Measurements from ENCODE around the gene NAT9.

The NAT9 gene

GRCh38 chr17:74776990-74777389 lies 845 bp upstream of the NAT9 start:
- H3K36me3 ChIP-seq (ENCODE audit: insufficient read depth, low read length): peaks cover 21% of the 10 kb centered on the region
- no peaks in the 10 kb centered on the region for H3K9me3 ChIP-seq (ENCODE audit: low read length)
- H3K27me3 ChIP-seq (ENCODE audit: control insufficient read depth in 1 of 2, insufficient read depth in 2 of 2, low read length in 2 of 2): no peaks in the 10 kb centered on the region
- peaks cover 17% of the 10 kb centered on the region for H3K4me1 ChIP-seq (ENCODE audit: insufficient read depth, low read length)
- peak overlapping the region; percentile 72 to 92 for H3K4me3 ChIP-seq (ENCODE audit: low read depth in 1 of 2, low read length in 2 of 2)
- H3K27ac ChIP-seq (ENCODE audit: low read depth, low read length): peak overlapping the region; percentile 32
- H3K9ac ChIP-seq (ENCODE audit: low read length): peak overlapping the region; percentile 61

GRCh38 chr17:74775409-74776043 lies 619 bp downstream of the NAT9 start:
- peak overlapping the region; percentile 75 for H3K9ac ChIP-seq (ENCODE audit: low read length)
- peaks cover 34% of the 10 kb centered on the region for H3K36me3 ChIP-seq (ENCODE audit: insufficient read depth, low read length)
- peak overlapping the region; percentile 72 to 92 for H3K4me3 ChIP-seq (ENCODE audit: low read depth in 1 of 2, low read length in 2 of 2)
- H3K9me3 ChIP-seq (ENCODE audit: low read length): no peaks in the 10 kb centered on the region
- no peaks in the 10 kb centered on the region for H3K27me3 ChIP-seq (ENCODE audit: control insufficient read depth in 1 of 2, insufficient read depth in 2 of 2, low read length in 2 of 2)
- peak overlapping the region; percentile 8 for H3K27ac ChIP-seq (ENCODE audit: low read depth, low read length)
- H3K4me1 ChIP-seq (ENCODE audit: insufficient read depth, low read length): peaks cover 17% of the 10 kb centered on the region

- Histone ChIP-seq H3K36me3 (ENCODE audit: insufficient read depth, low read length) (peaks cover 34% of the 10 kb centered on the region), H3K27ac (ENCODE audit: low read depth, low read length) (no peak overlapping the region)
Observed at GRCh38 chr17:74773871-74774286, 2.3 kb downstream of the NAT9 start.

GRCh38 chr17:74773414-74773813 lies 2.7 kb downstream of the NAT9 start:
- H3K4me3 ChIP-seq (ENCODE audit: low read depth in 1 of 2, low read length in 2 of 2): no peak overlapping the region
- no peaks in the 10 kb centered on the region for H3K27me3 ChIP-seq (ENCODE audit: control insufficient read depth in 1 of 2, insufficient read depth in 2 of 2, low read length in 2 of 2)
- no peak overlapping the region for H3K27ac ChIP-seq (ENCODE audit: low read depth, low read length)
- H3K4me1 ChIP-seq (ENCODE audit: insufficient read depth, low read length): peaks cover 17% of the 10 kb centered on the region
- no peaks in the 10 kb centered on the region for H3K9me3 ChIP-seq (ENCODE audit: low read length)
- peaks cover 34% of the 10 kb centered on the region for H3K36me3 ChIP-seq (ENCODE audit: insufficient read depth, low read length)
- no peak overlapping the region for H3K9ac ChIP-seq (ENCODE audit: low read length)

More at GRCh38 chr17:74773871-74774286, 2.3 kb downstream of the NAT9 start:
- Histone ChIP-seq H3K27me3 (ENCODE audit: control insufficient read depth in 1 of 2, insufficient read depth in 2 of 2, low read length in 2 of 2) (no peaks in the 10 kb centered on the region), H3K4me1 (ENCODE audit: insufficient read depth, low read length) (peaks cover 17% of the 10 kb centered on the region), H3K9ac (ENCODE audit: low read length) (no peak overlapping the region), H3K4me3 (ENCODE audit: low read depth in 1 of 2, low read length in 2 of 2) (no peak overlapping the region), H3K9me3 (ENCODE audit: low read length) (no peaks in the 10 kb centered on the region)

- H3K4me3 ChIP-seq (ENCODE audit: low read depth in 1 of 2, low read length in 2 of 2): no peak overlapping the region
- no peak overlapping the region for H3K9ac ChIP-seq (ENCODE audit: low read length)
- H3K27ac ChIP-seq (ENCODE audit: low read depth, low read length): no peak overlapping the region
- H3K4me1 ChIP-seq (ENCODE audit: insufficient read depth, low read length): peaks cover 14% of the 10 kb centered on the region
- peaks cover 34% of the 10 kb centered on the region for H3K36me3 ChIP-seq (ENCODE audit: insufficient read depth, low read length)
- no peaks in the 10 kb centered on the region for H3K9me3 ChIP-seq (ENCODE audit: low read length)
- H3K27me3 ChIP-seq (ENCODE audit: control insufficient read depth in 1 of 2, insufficient read depth in 2 of 2, low read length in 2 of 2): no peaks in the 10 kb centered on the region
Observed at GRCh38 chr17:74772053-74772452, 4.1 kb downstream of the NAT9 start.

- Histone ChIP-seq H3K4me3 (ENCODE audit: low read depth in 1 of 2, low read length in 2 of 2) (no peak overlapping the region), H3K27me3 (ENCODE audit: control insufficient read depth in 1 of 2, insufficient read depth in 2 of 2, low read length in 2 of 2) (no peaks in the 10 kb centered on the region), H3K36me3 (ENCODE audit: insufficient read depth, low read length) (peaks cover 34% of the 10 kb centered on the region), H3K9ac (ENCODE audit: low read length) (no peak overlapping the region), H3K27ac (ENCODE audit: low read depth, low read length) (no peak overlapping the region), H3K4me1 (ENCODE audit: insufficient read depth, low read length) (peaks cover 10% of the 10 kb centered on the region), H3K9me3 (ENCODE audit: low read length) (no peaks in the 10 kb centered on the region)
Observed at GRCh38 chr17:74771319-74771914, 4.7 kb downstream of the NAT9 start.

- H3K36me3 ChIP-seq (ENCODE audit: insufficient read depth, low read length): peaks cover 34% of the 10 kb centered on the region
- no peaks in the 10 kb centered on the region for H3K27me3 ChIP-seq (ENCODE audit: control insufficient read depth in 1 of 2, insufficient read depth in 2 of 2, low read length in 2 of 2)
- H3K4me3 ChIP-seq (ENCODE audit: low read depth in 1 of 2, low read length in 2 of 2): no peak overlapping the region
- peaks cover 8% of the 10 kb centered on the region for H3K4me1 ChIP-seq (ENCODE audit: insufficient read depth, low read length)
- H3K9me3 ChIP-seq (ENCODE audit: low read length): no peaks in the 10 kb centered on the region
- H3K9ac ChIP-seq (ENCODE audit: low read length): no peak overlapping the region
- H3K27ac ChIP-seq (ENCODE audit: low read depth, low read length): no peak overlapping the region
Observed at GRCh38 chr17:74770498-74771318, 5.4 kb downstream of the NAT9 start.

- H3K4me1 ChIP-seq (ENCODE audit: insufficient read depth, low read length): peaks cover 1% of the 10 kb centered on the region
- H3K36me3 ChIP-seq (ENCODE audit: insufficient read depth, low read length): peaks cover 34% of the 10 kb centered on the region
- H3K27ac ChIP-seq (ENCODE audit: low read depth, low read length): no peak overlapping the region
- no peaks in the 10 kb centered on the region for H3K27me3 ChIP-seq (ENCODE audit: control insufficient read depth in 1 of 2, insufficient read depth in 2 of 2, low read length in 2 of 2)
- no peak overlapping the region for H3K4me3 ChIP-seq (ENCODE audit: low read depth in 1 of 2, low read length in 2 of 2)
- H3K9ac ChIP-seq (ENCODE audit: low read length): no peak overlapping the region
- H3K9me3 ChIP-seq (ENCODE audit: low read length): no peaks in the 10 kb centered on the region
Observed at GRCh38 chr17:74769856-74770497, 6.2 kb downstream of the NAT9 start.

GRCh38 chr17:74769266-74769855 lies 6.8 kb downstream of the NAT9 start:
- Histone ChIP-seq H3K36me3 (ENCODE audit: insufficient read depth, low read length) (peaks cover 34% of the 10 kb centered on the region), H3K4me1 (ENCODE audit: insufficient read depth, low read length) (no peaks in the 10 kb centered on the region), H3K27me3 (ENCODE audit: control insufficient read depth in 1 of 2, insufficient read depth in 2 of 2, low read length in 2 of 2) (no peaks in the 10 kb centered on the region), H3K9ac (ENCODE audit: low read length) (no peak overlapping the region), H3K4me3 (ENCODE audit: low read depth in 1 of 2, low read length in 2 of 2) (no peak overlapping the region), H3K9me3 (ENCODE audit: low read length) (no peaks in the 10 kb centered on the region), H3K27ac (ENCODE audit: low read depth, low read length) (no peak overlapping the region)

- H3K36me3 ChIP-seq (ENCODE audit: insufficient read depth, low read length): peaks cover 31% of the 10 kb centered on the region
- H3K27ac ChIP-seq (ENCODE audit: low read depth, low read length): no peak overlapping the region
- H3K9ac ChIP-seq (ENCODE audit: low read length): no peak overlapping the region
Observed at GRCh38 chr17:74768763-74769114, 7.4 kb downstream of the NAT9 start.

More at GRCh38 chr17:74768763-74769114, 7.4 kb downstream of the NAT9 start:
- H3K9me3 ChIP-seq (ENCODE audit: low read length): no peaks in the 10 kb centered on the region
- no peak overlapping the region for H3K4me3 ChIP-seq (ENCODE audit: low read depth in 1 of 2, low read length in 2 of 2)
- no peaks in the 10 kb centered on the region for H3K27me3 ChIP-seq (ENCODE audit: control insufficient read depth in 1 of 2, insufficient read depth in 2 of 2, low read length in 2 of 2)
- no peaks in the 10 kb centered on the region for H3K4me1 ChIP-seq (ENCODE audit: insufficient read depth, low read length)

Data from muscle layer of colon (tissue), 2 donors.